Rectal smooth muscle tissue (tissue), 1 donor: ENCODE measurements around the gene POU2AF2.
"Not testable (repeated sequence)": the region's sequence is repeated elsewhere in the genome, so short reads cannot be mapped to it uniquely, and the experiment has no call there.

Source experiments
- H3K27ac ChIP-seq: one replicate; pipeline ENCODE4 v1.7.0; 2013; ENCODE audit warnings: low read depth, low read length, inconsistent platforms
- H3K27me3 ChIP-seq: one replicate; pipeline ENCODE4 v1.7.0; 2013; ENCODE audit warnings: low read length; ENCODE audit not compliant: control insufficient read depth, insufficient read depth
- H3K36me3 ChIP-seq: one replicate; pipeline ENCODE4 v1.7.0; 2013; ENCODE audit warnings: low read length; ENCODE audit not compliant: control insufficient read depth, insufficient read depth
- H3K4me1 ChIP-seq: one replicate; pipeline ENCODE4 v1.7.0; 2013; ENCODE audit warnings: low read length; ENCODE audit not compliant: control insufficient read depth, insufficient read depth
- H3K4me3 ChIP-seq: one replicate; pipeline ENCODE4 v1.7.0; 2013; ENCODE audit warnings: low read length
- H3K9ac ChIP-seq: one replicate; pipeline ENCODE4 v1.7.0; 2013; ENCODE audit warnings: low read length

The POU2AF2 gene

DNA sequence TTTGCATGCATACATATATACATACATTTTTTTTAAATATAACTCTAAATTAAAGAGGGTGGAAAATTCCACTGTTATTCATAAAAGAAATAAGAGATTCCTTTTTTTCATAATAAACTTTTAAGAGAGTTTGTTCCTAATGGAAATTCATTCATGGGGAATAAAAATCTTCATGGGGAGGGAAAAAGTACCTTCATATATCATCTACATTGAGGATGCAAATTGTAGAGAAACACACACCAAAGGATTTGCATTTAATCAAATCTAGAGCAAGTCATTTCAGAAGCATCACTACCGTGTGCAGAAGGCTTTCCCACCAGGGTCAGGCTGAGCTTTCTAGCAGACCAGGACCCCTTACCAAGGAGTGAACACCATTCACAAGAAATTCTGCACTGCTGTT is at the start of gene POU2AF2:
Gene POU2AF2 (plus strand): TSS at position 301 of the 400 bp plus-strand sequence. CDS start 129 bp downstream, outside the sequence.
- H3K36me3 ChIP-seq: no peaks in the 10 kb centered on the region
- no peaks in the 10 kb centered on the region for H3K27me3 ChIP-seq
- no peak within 1 kb of the TSS for H3K4me3 ChIP-seq
- H3K27ac ChIP-seq: no peak within 1 kb of the TSS
- H3K9ac ChIP-seq: no peak within 1 kb of the TSS
- H3K4me1 ChIP-seq: no peaks in the 10 kb centered on the region

DNA sequence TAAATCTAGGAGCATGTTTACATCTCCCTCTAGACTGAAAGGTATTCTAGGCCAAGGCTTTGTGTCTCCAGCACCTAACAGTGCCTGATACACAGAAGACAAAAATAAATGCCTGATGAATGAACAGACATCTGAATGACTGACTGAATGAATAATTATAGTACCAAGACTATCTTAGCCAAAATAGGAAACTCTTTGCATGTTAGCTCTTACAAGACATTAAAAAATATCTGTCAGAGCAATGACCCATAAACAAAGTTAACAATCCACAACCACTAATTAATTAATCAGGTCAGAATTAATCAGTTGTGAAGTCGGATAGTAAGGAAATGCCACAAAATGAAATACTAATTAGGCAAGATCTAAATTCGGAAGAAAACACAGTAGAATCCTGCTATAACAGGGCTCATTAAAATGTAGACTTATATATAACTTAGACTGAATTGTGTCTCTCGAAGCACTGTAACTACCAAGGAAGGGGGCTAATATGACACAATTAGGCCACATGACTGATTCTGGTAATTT is 45.5 kb upstream of the POU2AF2 start:
- Histone ChIP-seq H3K27ac (no peak overlapping the region), H3K4me1 (no peaks in the 10 kb centered on the region)

GRCh38 chr11:111204211-111204610 is 41.3 kb upstream of the POU2AF2 start:
- Histone ChIP-seq H3K4me3 (no peak overlapping the region), H3K27ac (no peak overlapping the region), H3K9ac (no peak overlapping the region), H3K4me1 (no peaks in the 10 kb centered on the region), H3K36me3 (no peaks in the 10 kb centered on the region), H3K27me3 (no peaks in the 10 kb centered on the region)

More for the DNA sequence above, 45.5 kb upstream of the POU2AF2 start:
- Histone ChIP-seq H3K36me3 (no peaks in the 10 kb centered on the region), H3K9ac (no peak overlapping the region), H3K27me3 (no peaks in the 10 kb centered on the region), H3K4me3 (no peak overlapping the region)

DNA sequence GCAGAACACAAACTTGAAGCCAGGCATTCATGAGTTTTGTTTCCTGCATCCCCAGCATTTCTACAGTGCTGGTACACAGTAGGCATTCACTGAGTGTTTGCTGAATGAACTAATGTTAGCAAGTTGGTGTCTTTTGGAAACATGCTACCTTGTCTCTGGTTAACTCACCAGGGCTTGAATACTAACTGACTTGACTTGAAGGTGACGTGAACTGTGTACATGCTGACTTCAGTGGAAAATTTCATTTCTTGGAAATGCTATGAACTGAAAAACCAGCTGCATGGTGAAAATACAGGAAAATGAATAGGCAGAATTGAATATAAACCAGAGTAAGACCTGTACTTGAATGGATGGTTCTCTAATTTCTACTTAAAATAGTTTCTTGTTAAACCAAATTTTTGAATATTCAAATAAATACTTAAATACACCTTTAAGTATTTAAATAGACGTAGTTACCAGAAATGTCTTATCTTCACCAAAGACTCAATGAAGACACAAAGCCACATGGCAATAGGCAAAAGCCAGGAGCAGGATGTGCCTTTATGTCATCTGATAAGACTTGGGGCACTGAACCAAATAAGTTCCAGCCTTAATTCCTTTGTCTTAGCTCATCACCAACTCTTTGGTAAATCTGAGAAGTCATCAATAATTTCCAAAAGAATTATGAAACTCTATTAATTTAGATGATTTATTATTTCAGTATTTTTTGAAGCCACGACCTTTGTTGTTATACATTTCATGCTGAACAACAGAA is 39.7 kb upstream of the POU2AF2 start:
- no peaks in the 10 kb centered on the region for H3K36me3 ChIP-seq
- H3K4me3 ChIP-seq: no peak overlapping the region
- no peak overlapping the region for H3K27ac ChIP-seq
- H3K27me3 ChIP-seq: no peaks in the 10 kb centered on the region
- no peak overlapping the region for H3K9ac ChIP-seq
- H3K4me1 ChIP-seq: no peaks in the 10 kb centered on the region

DNA sequence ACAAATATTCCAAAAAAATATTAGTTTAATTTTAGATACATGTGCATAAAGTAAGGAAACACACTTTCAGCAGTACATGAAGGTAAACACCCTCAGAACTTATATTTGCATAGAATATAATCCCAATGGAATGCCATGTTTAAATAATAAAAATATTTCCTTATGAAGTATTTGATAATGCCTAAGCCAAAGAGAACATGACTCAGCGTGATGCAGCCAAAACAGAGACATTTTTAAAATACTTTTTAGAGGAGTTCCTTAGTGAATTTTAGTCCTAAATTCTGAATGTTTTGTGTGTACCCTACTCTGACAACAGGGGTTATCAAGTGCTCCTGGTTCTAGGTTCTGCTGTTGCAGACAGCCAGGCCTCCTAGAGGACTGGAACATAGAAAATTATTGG is 39.1 kb upstream of the POU2AF2 start:
- Histone ChIP-seq H3K36me3 (no peaks in the 10 kb centered on the region), H3K27me3 (no peaks in the 10 kb centered on the region), H3K4me1 (no peaks in the 10 kb centered on the region), H3K9ac (no peak overlapping the region), H3K27ac (no peak overlapping the region), H3K4me3 (no peak overlapping the region)

DNA sequence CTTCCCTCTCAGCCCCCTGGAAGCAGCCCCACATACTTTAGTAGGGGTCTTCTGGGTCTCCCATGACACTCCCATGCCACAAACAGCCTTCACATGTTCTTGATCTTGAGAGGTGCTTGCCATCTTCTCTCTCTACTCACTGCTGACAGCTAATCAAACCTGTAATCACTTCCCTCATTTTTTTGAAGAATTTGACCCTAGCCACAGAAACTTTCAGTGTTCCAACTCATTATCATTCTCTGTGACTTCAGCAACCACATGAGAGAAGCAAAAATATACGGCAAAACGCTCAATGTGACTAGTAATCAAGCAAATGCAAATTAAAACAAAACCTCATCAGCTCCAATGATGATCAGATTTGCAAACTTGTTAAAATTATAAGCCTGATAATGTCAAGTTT is 38.3 kb upstream of the POU2AF2 start:
- no peaks in the 10 kb centered on the region for H3K36me3 ChIP-seq
- H3K4me3 ChIP-seq: no peak overlapping the region
- no peaks in the 10 kb centered on the region for H3K27me3 ChIP-seq
- no peak overlapping the region for H3K9ac ChIP-seq
- no peak overlapping the region for H3K27ac ChIP-seq
- no peaks in the 10 kb centered on the region for H3K4me1 ChIP-seq

DNA sequence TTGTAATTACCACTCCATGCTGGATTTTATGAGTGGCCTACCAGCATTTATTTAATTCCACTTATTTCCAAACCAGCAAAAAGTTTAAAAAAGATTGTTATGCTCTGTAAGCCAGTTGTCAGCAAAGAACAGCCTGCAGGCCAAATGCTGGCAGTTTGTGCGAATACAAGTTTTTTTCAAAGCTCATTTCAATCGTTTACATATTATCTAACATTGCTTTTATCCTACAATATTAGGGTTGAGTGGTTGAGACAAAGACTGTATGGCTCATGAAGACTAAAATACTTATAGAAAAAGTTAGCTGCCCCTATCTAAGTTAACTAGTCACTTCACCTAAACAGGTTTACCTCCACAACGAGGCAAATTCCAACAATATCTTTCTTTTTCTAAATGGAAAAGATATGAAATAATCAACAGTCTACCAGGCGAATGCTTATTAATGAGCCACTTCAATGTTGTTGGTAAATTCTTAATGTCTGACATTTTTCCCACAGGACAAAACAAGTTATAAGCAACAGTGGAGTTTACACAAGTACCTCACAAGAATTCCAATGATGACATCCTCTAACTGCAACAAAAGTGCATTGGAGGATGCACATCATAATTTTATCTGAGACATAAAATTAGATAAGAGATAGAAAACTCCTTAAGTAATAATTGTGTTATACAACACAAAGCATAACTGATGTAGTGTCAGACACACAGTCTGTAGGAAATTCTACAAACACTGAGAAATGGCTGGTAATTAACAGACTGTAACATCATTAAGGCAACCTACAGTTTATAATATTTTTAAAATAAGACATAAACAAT is 35.8 kb upstream of the POU2AF2 start:
- Histone ChIP-seq H3K36me3 (no peaks in the 10 kb centered on the region), H3K27ac (no peak overlapping the region), H3K27me3 (no peaks in the 10 kb centered on the region), H3K4me1 (no peaks in the 10 kb centered on the region), H3K4me3 (no peak overlapping the region), H3K9ac (no peak overlapping the region)

DNA sequence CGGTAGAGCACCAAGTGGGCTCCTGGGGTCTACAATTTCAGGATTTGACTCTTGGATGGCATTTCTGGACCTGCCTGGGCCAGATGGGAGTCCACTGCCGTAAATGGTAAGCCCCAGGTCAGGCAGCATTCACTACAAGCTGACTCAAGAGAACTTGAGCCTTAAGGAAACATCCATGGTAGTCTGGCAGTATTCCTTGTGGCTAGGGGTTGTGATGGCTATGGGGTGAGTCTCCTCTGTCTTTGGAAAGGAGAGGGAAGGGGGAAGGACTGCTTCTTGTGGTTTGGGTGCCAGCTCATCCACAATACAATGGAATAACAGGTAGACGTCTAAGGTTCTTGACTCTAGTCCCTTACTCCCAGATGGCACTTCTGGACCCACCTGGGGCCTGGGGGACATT is 32.3 kb upstream of the POU2AF2 start:
- Histone ChIP-seq H3K4me1 (no peaks in the 10 kb centered on the region), H3K9ac (no peak overlapping the region), H3K36me3 (no peaks in the 10 kb centered on the region), H3K27ac (no peak overlapping the region), H3K27me3 (no peaks in the 10 kb centered on the region), H3K4me3 (no peak overlapping the region)

- Histone ChIP-seq H3K9ac (no peak overlapping the region), H3K27me3 (no peaks in the 10 kb centered on the region), H3K4me1 (no peaks in the 10 kb centered on the region), H3K4me3 (no peak overlapping the region), H3K36me3 (no peaks in the 10 kb centered on the region), H3K27ac (no peak overlapping the region)
These were observed 24.8 kb upstream of the POU2AF2 start for GRCh38 chr11:111220721-111221120.

- no peaks in the 10 kb centered on the region for H3K36me3 ChIP-seq
- H3K27me3 ChIP-seq: no peaks in the 10 kb centered on the region
- no peak overlapping the region for H3K27ac ChIP-seq
- H3K4me1 ChIP-seq: no peaks in the 10 kb centered on the region
- no peak overlapping the region for H3K4me3 ChIP-seq
- H3K9ac ChIP-seq: no peak overlapping the region
These were observed 24.3 kb upstream of the POU2AF2 start for GRCh38 chr11:111221208-111221607.

GRCh38 chr11:111221936-111222335 is 23.6 kb upstream of the POU2AF2 start:
- H3K27ac ChIP-seq, H3K27me3 ChIP-seq, H3K36me3 ChIP-seq, H3K4me3 ChIP-seq, H3K9ac ChIP-seq, H3K4me1 ChIP-seq: not testable (repeated sequence)

- H3K4me1 ChIP-seq, H3K36me3 ChIP-seq, H3K9ac ChIP-seq, H3K4me3 ChIP-seq, H3K27me3 ChIP-seq, H3K27ac ChIP-seq: not testable (repeated sequence)
These were observed 22.6 kb upstream of the POU2AF2 start for GRCh38 chr11:111222821-111223455.
